Dermis microvascular lymphatic vessel endothelial cell (primary cell): ENCODE measurements around the gene ANO4. TPM values are rescaled to one million over a fixed set of nuclear protein-coding genes. Genes with fewer than 3 reads are reported as not detected.

Experiments
- DNase-seq, 2 donors: peaks; one replicate each; pipeline versions ENCODE4 v3.0.0 to v3.0.0-alpha.2; 2010; ENCODE audit warnings: low read depth in 2 of 2
- total RNA-seq: library from RNA; depleted of rRNA; stranded (reverse); fragments of >200 nt; gene quantifications from 2 replicates; pipeline ENCODE4 v1.2.1, GENCODE V29; 2014

Gene ANO4
- total RNA-seq, 1 donor from 2014 or later, result 1.7 TPM

DNA sequence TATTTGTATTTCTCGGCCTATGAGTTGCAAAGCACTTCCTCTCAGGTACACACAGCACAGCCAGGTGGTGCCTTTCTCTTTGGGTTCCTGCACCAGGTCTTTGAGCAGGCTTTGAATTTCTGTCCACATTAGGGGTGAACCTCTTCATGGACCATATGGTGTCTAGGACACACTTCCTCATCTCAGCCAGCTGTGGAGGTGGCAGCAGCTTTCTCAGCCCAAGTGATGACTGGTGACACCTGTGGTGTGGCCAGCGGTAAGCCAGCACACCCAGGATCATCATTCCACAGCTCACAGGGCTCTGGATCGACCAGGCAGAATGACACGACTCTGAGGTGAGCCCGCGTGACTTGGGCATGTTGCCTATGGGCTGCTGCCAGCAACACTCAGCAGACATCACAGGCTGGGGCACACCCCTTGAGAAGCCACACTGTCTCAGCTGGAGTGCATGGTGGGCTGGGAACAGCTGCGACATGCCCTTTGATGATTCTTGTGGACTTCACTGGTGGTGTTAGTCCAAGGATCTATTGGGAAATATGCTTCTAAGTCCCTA is 378.7 kb downstream of the ANO4 start:
- no peak for DNase-seq

DNA sequence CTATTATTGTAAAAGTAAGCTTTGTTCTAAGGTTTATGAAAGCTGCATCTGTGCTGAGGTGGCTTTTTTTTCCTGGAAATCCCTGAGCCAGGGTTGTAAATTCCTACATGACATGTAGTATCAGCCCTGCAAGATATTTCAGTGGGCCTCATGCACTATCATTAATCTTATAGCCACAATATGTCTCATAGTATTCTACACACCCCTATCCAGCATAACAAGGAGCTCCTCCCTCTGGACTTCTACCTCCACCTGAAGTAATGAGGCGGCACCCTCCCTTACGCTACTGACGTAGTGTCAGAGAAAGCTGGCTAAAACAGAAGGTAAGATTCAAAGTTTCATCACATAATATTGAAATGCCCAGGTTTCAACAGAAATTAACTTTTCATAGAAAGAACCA is 380.0 kb downstream of the ANO4 start:
- no peak for DNase-seq

Other genes with a start within 250 kb of the ANO4 start
- 12.4 and 21.3 TPM in 2 replicates for gene GAS2L3, start 221.1 kb upstream of the ANO4 start, total RNA-seq